Measurements from ENCODE around the gene KANTR.

DNA sequence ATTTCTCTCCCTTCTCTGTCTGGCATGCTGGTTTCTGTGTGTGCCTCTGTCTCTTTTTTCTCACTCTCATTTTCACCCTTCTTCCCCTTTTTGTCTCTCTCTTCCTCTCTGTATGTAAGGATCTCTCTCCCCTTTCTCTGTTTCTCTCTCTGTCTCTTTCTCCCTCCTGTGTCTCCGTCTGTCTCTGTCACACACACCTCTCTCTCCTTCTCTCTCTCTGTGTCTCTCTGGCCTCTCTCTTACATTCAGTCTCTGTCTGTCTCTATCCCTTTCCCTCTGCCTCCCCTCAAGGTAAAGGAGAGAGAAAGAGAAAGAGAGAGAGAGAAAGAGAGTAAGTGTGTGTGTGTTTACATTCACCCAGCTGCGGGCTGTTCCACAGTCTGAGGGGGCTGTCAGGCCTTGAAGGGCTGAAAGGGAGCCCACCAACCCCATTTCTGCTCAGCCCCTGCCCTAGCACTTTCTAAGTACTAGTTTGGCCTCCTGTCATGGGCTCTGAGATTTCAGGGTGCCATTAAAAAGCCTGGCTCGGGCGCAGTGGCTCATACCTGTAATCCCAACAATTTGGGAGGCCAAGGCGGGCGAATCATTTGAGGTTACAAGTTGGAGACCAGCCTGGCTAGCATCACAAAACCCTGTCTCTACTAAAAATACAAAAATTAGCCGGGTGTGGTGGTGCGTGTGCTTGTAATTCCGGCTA is 21.4 kb upstream of the KANTR start:
- TF ChIP-seq, protein P1, sequence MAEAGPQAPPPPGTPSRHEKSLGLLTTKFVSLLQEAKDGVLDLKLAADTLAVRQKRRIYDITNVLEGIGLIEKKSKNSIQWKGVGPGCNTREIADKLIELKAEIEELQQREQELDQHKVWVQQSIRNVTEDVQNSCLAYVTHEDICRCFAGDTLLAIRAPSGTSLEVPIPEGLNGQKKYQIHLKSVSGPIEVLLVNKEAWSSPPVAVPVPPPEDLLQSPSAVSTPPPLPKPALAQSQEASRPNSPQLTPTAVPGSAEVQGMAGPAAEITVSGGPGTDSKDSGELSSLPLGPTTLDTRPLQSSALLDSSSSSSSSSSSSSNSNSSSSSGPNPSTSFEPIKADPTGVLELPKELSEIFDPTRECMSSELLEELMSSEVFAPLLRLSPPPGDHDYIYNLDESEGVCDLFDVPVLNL (CRISPR knock-in tag; IDR thresholded peaks at IDR 0.05; ENCODE audit: low read depth), result no peak
- no peak for TF ChIP-seq EP300 (IDR thresholded peaks at IDR 0.05; ENCODE audit: low read length)
- no peak for TF ChIP-seq SMARCA4 (IDR thresholded peaks at IDR 0.05)

Data from K562 (cell line).